GM18502 (cell line): Measurements from ENCODE around the gene CTDP1.

Source experiments
- ATAC-seq: cut with Tn5 transposase; IDR thresholded peaks from one replicate; pipeline ENCODE4 v1.9.1; 2021; ENCODE audit warnings: mild to moderate bottlenecking; ENCODE audit not compliant: unreplicated experiment, poor library complexity

Gene CTDP1

DNA sequence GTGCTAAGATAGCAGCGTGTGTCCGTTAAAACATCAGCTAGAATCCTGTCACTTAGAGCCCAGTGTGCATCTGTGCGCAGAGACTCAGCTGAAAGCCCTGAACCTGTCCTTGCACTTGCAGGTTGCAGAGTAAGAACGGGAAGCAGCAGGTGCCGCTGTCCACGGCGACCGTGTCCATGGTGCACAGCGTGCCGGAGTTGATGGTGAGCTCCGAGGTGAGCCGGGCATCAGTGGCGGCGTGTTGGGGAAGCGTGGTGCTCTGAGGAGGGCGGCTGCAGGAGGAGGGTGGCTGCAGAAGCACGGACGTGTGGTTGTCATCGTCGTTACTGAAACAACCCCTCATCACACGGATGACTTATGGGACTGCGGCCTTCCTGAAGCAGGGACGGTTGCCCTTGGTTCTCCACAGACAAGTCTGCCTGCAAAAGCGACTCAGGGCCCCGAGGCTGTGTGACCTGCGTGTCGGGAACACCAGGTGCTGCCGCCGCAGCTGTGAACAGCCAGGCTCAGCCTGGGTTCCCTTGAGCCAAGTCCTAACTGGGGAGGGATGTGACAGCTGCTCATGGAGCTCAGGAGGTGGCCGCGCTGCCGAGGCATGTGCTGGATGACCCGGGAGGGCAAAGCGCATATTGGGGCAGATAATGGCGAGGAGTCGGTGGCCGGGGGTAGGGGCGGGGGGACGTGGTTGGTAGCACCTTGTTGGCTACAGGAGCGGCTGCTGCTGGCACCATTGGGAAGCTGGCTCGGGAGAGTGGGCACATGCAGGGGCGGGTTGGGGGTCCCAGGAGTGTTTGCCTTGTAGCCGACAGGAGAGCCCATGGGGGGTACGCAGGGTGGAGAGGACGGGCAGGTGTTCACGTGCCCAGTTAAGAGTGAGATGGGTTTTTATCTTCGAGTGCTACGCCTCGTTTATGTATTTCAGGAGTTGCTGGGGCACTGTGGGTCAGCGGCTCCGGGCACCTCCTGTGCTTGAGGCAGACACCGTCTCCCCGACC, 16.6 kb downstream of the CTDP1 start:
- ATAC-seq: no peak

DNA sequence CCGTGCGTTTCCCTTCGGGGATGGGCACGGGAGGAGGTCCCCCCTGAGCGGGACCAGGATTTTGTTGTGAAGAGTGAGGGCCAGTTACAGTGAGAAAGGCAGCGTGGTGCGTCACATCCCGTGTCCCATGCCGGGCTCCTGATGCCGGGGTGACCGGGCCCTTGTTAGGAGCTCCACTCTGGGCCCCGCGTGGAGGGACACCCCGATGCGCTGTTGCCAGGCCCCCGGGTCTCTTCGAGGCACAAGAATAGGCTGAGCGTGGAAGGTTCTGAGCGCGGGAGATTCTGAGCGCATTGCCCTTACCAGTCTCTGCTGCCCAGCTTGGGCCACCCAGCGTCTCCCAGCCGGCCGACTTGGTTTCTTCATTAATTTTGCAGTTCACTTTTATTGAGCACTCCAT, 17.6 kb downstream of the CTDP1 start:
- ATAC-seq: no peak

DNA sequence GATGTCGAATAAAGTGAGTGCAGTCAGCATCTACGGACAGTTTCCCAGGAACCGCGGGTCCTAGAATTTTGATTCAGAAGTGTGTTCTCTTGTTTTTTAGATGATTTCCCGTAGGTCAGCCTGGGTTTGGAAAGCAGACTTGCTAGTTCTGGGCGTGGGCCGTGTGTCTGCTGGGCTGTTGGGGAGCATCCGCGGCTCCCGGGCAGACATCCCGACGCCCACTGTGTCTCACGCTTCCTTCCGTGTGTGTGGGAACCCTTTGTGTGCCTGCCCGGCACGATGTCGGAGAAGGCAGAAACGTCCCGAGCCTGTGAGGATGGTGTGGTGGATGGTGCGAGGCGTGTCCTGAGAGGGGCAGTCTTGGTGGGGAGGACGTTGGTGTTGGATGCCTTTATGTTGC, 18.4 kb downstream of the CTDP1 start:
- ATAC-seq: no peak

DNA sequence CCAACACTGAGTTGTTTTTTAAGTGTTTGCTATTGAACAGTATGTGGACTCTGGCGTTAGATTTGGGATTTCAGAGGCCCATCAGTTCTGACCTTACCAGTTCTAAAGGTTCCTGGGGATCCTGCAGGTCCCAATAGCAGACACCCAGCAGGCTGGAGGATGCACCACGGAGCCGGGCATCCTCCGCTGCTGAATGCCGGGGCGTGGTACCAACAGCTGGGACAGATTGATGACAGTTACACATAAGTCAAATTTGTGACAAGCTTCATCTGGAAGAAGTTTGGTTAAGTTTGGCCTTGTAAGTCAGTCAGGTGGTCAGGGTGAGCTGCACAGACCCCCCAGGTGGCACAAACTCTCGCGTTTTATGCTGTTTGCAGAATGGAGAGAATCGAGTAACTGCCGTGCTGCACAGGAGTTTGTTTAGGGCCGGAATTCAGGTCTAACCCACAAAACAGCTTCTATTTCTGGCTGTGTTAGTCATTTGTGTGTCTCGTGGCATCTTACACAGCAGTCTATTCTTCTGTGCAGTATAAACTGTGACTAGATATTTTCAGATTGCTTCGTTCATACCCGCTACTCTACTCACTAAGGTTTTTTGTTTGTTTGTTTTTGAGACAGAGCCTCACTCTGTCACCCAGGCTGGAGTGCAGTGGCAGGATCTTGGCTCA, 19.2 kb downstream of the CTDP1 start:
- no peak for ATAC-seq

DNA sequence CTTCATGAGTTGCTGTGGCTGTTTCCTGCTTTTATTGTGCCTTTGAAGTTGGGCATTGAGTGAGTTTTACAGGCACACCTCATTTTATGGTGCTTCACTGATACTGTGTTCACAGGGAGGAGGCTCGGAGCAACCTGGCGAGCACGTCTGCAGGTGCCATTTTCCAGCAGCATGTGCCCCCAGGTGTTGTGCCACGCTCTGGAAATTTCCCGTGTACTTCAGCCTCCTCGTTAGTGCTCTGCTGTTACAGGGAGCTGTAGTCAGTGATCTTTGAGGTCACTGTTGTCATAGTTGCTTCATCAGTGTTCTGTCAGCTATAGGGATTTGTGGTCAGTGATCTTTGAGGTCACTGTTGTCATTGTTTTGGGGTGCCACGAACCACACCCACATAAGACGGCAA, 20.1 kb downstream of the CTDP1 start:
- no peak for ATAC-seq

DNA sequence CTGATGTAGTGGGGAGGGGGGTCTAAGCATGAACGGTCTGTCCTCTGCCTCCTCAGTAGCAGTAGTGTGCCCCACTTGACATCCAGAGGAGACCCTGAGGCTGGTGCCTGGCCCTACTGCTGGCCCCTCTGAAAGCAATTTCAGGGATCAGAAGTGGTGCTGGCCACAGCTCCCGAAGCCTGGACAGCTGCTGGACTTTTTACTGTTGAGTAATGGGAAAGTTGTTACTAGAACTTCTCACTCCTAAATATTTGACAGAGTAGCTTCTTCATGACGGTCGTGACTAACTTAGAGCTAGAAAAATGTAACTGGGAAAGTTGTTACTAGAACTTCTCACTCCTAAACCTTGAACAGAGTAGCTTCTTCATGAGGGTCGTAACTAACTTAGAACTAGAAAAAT, 23.3 kb downstream of the CTDP1 start:
- no peak for ATAC-seq

DNA sequence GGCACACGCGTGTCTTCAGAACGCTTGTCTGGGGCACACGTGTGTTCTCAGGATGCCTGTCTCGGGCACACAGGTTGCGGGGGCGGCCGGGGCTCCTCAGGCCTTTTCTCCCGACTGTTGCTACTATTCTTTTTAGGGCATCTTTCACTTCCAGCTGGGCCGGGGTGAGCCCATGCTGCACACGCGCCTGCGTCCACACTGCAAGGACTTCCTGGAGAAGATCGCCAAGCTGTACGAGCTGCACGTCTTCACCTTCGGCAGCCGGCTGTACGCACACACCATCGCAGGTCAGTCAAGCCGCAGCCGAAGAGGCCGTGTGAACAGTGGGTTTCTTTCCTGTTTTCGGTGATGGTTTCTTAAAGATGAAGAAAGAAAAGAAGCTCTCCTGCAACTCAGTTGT, 25.0 kb downstream of the CTDP1 start:
- ATAC-seq: no peak

DNA sequence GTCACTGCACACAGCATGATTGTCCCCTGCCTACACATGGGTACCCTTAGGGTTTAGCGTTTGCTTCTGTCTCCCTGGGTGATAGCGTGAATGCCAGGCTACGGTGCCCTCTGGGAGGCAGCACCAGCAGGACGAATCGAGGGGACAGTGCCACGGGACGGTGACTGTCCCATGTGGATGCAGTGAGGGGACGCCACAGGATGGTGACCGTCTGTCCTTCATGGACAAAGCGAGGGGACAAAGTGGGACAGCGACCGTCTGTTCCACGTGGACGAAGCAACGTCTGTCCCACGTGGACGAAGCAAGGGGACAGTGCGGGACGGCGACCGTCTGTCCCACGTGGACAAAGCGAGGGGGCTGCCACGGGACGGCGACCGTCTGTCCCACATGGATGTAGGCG, 25.7 kb downstream of the CTDP1 start:
- ATAC-seq: no peak

DNA sequence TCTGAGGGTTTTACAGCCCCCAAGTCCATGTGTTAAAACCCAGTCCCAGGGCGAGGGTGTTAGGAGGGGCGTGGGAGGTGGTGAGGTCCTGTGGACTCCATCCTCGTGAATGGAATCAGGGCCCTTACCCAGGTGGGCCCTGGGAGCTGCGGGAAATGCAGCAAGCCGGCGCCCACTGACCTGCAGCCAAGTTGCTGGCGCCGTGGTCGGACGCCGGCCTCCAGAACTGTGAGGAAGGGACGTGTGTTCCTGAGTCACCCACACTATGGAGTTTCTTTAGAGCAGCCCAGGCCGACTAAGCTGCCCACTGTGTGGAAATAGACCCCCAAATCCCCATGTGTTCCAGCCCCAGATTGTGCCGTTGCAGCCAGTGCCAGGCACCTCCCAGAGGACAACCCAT, 26.4 kb downstream of the CTDP1 start:
- no peak for ATAC-seq

DNA sequence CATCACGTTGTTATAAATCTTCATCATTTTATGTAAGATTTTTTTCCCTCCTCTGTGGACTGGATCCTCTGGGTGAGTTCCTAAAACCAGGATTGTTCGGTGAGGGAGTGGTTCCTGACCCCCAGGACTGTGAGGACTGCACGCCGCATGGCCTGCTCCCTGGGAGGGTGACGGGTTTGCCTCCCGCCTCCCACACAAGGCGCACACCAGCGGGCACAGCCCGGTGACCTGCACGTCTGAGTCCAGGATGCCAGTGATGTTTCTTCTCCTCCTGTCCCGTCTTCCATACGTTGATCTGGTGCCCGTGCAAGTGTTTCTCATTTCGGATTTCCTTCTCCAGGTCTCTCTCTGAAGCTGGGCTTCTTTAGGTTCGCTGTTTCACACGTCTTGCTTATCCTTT, 27.1 kb downstream of the CTDP1 start:
- ATAC-seq: no peak

DNA sequence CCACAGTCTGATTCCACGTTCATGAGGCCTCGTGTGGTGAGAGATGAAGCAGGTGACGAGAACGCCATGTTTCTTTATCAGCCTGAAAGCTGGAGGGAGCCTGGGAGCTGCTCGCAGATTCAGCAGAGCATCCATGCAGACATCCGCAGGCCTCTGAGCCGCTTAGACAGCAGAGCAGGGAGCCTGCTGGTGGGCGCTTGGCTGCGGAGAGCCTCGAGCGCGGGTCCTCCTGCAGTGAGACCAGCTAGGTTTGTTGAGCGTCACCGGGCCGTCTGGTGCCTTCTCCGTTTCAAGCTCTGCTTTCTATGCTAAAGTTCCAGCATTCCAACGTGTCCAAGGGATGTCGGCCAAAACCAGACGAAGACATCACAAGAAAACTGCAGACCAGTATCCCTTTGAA, 27.6 kb downstream of the CTDP1 start:
- ATAC-seq: no peak

DNA sequence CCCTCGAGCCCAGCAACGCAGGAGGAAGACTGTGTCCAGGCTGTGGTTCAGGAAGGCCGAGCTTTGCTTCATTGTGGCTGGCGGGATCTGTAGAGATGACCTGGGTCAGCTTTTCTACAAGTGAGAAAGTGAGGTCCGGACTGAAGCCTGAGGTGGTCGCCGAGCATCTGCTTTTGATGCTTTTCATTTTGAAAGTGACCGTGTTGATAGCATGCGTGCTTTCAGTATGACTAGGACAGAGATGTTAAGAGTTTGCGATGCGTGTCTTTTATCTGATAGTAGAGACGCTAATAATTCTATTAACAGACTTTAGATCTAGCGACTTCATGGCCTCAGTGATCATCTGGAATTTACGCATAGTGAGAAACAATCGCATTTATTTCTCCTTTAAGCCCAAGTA, 28.1 kb downstream of the CTDP1 start:
- ATAC-seq: no peak

DNA sequence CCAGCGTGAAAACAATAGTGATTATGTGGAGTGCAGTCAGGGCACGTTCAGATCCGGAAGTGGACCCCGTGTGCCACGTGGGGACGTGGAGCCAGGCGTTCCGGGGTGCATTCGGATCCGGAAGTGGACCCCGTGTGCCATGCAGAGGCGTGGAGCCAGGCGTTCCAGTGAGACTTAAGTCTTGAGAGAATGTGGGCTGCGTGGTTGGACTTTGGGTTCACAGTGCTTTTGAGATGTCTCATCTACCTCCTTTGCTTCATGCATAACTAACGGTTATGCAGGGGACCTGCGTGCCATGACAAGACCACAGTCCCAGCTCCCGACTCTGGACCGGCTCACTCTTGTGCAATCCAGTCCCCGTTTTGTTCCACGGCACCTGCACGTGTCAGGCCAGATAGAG, 28.8 kb downstream of the CTDP1 start:
- ATAC-seq: no peak

DNA sequence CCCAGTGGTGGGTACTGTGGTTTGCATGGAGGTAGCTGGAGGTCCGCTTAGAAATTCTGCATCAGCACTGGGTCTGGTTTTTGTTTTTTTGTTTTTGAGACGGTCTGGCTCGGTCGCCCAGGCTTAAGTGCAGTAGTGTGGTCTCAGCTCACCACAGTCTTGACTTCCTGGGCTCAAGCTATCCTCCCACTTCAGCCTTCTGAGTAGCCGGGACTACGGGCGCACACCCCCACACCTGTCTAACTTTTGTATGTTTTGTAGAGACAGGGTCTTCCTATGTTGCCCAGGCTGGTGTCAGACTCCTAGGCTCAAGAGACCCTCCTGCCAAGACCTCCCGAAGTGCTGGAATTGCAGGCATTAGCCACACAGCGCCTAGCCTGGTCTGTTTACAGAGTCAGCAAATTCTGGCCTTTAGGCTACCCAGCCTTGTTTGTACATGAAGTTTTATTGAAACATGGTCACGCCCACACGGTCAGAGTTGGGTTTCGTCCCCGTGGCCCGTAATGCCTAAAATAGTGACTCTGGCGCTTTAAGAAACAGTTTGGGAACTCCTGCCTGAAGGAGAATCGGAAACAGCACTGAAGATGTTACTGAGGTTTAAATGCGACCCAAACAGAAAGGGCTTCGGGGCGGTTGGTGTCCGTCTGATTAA, 32.7 kb downstream of the CTDP1 start:
- ATAC-seq: no peak

DNA sequence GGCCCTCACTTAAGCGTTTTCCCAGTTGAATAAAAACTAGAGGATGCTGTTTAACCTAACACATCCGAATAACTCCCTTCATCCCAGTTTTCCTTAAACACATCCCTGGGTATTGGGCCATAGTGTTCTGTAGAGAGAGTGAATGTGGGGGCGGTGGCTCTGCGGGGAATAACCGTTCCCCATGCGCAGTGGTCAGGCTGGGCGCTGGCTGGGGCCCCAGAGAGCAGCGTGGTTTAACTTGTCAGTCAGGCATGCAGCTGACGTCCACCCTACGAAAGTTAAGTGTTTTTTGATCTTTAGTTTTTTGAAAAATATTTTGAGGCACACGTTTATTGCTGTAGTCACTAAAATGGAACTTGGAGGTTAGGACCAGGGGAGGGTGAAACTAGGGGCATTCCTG, 33.7 kb downstream of the CTDP1 start:
- ATAC-seq: no peak

DNA sequence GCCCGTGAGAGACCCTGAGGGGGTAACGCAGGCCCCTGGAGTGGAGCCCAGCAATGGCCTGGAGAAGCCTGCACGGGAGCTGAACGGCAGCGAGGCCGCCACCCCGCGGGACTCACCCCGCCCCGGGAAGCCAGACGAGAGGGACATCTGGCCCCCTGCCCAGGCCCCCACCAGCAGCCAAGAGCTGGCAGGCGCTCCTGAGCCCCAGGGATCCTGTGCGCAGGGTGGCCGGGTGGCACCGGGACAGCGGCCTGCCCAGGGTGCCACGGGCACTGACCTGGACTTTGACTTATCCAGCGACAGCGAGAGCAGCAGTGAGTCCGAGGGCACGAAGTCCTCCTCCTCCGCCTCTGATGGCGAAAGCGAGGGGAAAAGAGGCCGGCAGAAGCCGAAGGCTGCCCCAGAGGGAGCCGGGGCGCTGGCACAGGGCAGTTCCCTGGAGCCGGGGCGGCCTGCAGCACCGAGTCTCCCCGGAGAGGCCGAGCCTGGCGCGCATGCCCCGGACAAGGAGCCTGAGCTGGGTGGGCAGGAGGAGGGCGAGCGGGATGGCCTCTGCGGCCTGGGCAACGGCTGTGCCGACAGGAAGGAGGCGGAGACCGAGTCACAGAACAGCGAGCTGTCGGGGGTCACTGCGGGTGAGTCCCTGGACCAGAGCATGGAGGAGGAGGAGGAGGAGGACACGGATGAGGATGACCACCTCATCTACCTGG, 35.1 kb downstream of the CTDP1 start:
- no peak for ATAC-seq

DNA sequence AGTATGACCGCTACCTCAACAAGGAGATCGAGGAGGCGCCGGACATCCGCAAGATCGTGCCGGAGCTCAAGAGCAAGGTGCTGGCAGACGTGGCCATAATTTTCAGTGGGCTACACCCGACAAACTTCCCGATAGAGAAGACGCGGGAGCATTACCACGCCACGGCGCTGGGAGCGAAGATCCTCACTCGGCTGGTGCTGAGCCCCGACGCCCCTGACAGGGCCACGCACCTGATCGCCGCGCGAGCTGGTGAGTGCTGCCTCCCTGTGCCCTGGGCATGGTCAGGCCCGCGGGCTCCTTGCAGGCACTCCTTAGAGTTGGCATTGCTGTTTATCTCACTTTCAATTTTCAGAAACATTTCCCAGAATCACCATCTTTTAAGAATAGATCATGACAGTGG, 35.7 kb downstream of the CTDP1 start:
- ATAC-seq: no peak

DNA sequence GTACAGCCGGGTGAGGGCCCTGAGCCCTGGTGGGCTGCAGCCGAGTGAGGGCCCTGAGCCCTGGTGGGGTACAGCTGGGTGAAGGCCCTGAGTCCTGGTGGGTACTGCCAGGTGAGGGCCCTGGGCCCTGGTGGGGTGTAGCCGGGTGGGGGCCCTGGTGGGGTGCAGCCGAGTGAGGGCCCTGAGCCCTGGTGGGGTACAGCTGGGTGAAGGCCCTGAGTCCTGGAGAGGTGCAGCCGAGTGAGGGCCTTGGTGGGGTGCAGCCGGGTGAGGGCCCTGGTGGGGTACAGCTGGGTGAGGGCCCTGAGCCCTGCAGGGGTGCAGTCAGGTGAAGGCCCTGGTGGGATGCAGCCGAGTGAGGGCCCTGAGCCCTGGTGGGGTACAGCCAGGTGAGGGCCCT, 37.5 kb downstream of the CTDP1 start:
- ATAC-seq: no peak

DNA sequence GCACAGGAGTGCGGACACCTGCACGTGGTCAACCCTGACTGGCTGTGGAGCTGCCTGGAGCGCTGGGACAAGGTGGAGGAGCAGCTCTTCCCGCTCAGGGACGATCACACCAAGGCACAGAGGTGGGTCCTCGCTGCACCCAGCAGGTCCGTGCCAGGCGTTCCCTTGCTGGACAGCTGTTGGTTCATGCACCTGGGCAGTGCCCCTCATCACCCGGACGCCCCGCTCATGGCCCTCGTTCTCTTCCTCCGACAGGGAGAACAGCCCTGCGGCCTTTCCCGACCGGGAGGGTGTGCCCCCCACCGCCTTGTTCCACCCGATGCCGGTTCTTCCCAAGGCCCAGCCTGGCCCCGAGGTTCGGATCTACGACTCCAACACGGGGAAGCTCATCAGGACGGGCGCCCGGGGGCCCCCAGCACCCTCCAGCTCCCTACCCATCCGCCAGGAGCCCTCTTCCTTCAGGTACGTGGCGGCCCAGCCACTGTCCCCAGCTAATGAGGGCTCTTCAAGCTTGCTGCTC, 38.0 kb downstream of the CTDP1 start:
- no peak for ATAC-seq

DNA sequence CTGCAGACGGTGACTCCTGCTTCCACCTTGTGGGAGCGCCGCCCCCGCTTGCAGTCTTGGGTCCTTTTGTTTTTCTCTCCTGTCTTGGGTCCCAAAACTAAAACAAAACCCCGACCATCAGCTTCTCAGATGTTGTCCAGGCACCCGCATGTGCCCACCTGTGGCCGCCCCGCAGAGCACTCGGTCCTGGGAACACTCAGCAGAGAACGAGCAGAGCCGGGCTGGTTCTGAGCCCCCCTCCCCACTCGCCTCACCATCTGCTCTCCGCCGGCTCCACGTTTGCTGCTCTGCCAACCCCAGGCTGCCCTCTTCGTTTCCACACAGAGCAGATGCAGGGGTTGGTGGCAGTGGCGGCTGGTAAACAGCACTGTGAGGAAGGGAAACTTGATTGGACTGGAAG, 38.5 kb downstream of the CTDP1 start:
- ATAC-seq: no peak
